ENCODE measurements around the gene EGF.

EGF gene

GRCh38 chr4:109886303-109886702 is 26.4 kb upstream of the EGF start:
- no peak overlapping the region for H3K27ac ChIP-seq (ENCODE audit: extremely low read depth, low read depth, low read length)
- TF ChIP-seq ZBTB17 (tag by site-specific recombination; IDR thresholded peaks at IDR 0.05) = no peak
- no peak for TF ChIP-seq AEBP2 (tag by site-specific recombination; IDR thresholded peaks at IDR 0.05; ENCODE audit: borderline replicate concordance)
- no peak for TF ChIP-seq OVOL3 (tag by site-specific recombination; IDR thresholded peaks at IDR 0.05)
- TF ChIP-seq ZNF473 (tag by site-specific recombination; IDR thresholded peaks at IDR 0.05) = no peak
- TF ChIP-seq ZNF10 (tag by site-specific recombination; IDR thresholded peaks at IDR 0.05) = no peak
- no peak for TF ChIP-seq ZSCAN4 (tag by site-specific recombination; IDR thresholded peaks at IDR 0.05)
- no peak for TF ChIP-seq ZNF777 (tag by site-specific recombination; IDR thresholded peaks at IDR 0.05; ENCODE audit: borderline replicate concordance)
- no peak for TF ChIP-seq ZNF341 (tag by site-specific recombination; IDR thresholded peaks at IDR 0.05; ENCODE audit: low read depth)
- TF ChIP-seq TRIM28 (IDR thresholded peaks at IDR 0.05; ENCODE audit: borderline replicate concordance, low read length) = no peak
- no peak for TF ChIP-seq ZNF610 (tag by site-specific recombination; IDR thresholded peaks at IDR 0.05; ENCODE audit: borderline replicate concordance)
- TF ChIP-seq ZNF148 (tag by site-specific recombination; IDR thresholded peaks at IDR 0.05; ENCODE audit: borderline replicate concordance) = no peak
- TF ChIP-seq ZNF223 (tag by site-specific recombination; IDR thresholded peaks at IDR 0.05) = no peak
- no peak for TF ChIP-seq ZNF174 (tag by site-specific recombination; IDR thresholded peaks at IDR 0.05)
- no peak for TF ChIP-seq ZSCAN16 (tag by site-specific recombination; IDR thresholded peaks at IDR 0.05)
- H3K4me1 ChIP-seq (ENCODE audit: control insufficient read depth, insufficient read depth, low read length) = no peaks in the 10 kb centered on the region
- no peak overlapping the region for H3K4me3 ChIP-seq (ENCODE audit: low read depth, low read length)
- H3K9me3 ChIP-seq (ENCODE audit: control insufficient read depth, insufficient read depth, low read depth, low read length) = no peaks in the 10 kb centered on the region
- POLR2A ChIA-PET = no interaction called here
- H3K36me3 ChIP-seq (ENCODE audit: control insufficient read depth in 2 of 2, insufficient read depth in 1 of 2, low read length in 2 of 2) = no peaks in the 10 kb centered on the region
- CTCF ChIA-PET = no interaction called here

- no peaks in the 10 kb centered on the region for H3K9me3 ChIP-seq (ENCODE audit: control insufficient read depth, insufficient read depth, low read depth, low read length)
- TF ChIP-seq ZNF362 (tag by site-specific recombination; IDR thresholded peaks at IDR 0.05) (no peak), ZNF202 (tag by site-specific recombination; IDR thresholded peaks at IDR 0.05; ENCODE audit: borderline replicate concordance) (no peak), ZNF521 (tag by site-specific recombination; IDR thresholded peaks at IDR 0.05) (no peak), ZNF19 (tag by site-specific recombination; IDR thresholded peaks at IDR 0.05; ENCODE audit: low read depth) (no peak), PRDM4 (tag by site-specific recombination; IDR thresholded peaks at IDR 0.05) (no peak), ZNF416 (tag by site-specific recombination; IDR thresholded peaks at IDR 0.05) (no peak)
- ChIA-PET CTCF (no interaction called here), POLR2A (no interaction called here)
- no peaks in the 10 kb centered on the region for H3K4me1 ChIP-seq (ENCODE audit: control insufficient read depth, insufficient read depth, low read length)
- no peak overlapping the region for H3K4me3 ChIP-seq (ENCODE audit: low read depth, low read length)
- H3K36me3 ChIP-seq (ENCODE audit: control insufficient read depth in 2 of 2, insufficient read depth in 1 of 2, low read length in 2 of 2) = no peaks in the 10 kb centered on the region
- no peak overlapping the region for H3K27ac ChIP-seq (ENCODE audit: extremely low read depth, low read depth, low read length)
These were observed 25.6 kb upstream of the EGF start for GRCh38 chr4:109887071-109887470.
